Endothelial cell of umbilical vein (primary cell): Measurements from ENCODE around the gene DUSP6. TPM values are rescaled to one million over a fixed set of nuclear protein-coding genes. Genes with fewer than 3 reads are reported as not detected.

Experiments
- BruUV-seq: library from RNA; stranded (reverse); fragments of 400-500 nt; replicated peaks from 2 replicates; lab custom pipeline; 2021; lab: Mats Ljungman, UMichigan
- CTCF ChIA-PET: fragments of 300-600, 350-600 bp; sonication (Branson Sonifier 250); formaldehyde crosslinking; loops from one replicate; lab custom pipeline; 2021; ENCODE audit warnings: antibody characterized with exemption, inconsistent platforms; lab: Charles Lee
- POLR2A ChIA-PET: fragments of 300-600, 350-600 bp; sonication (Branson Sonifier 250); formaldehyde crosslinking; loops from one replicate; lab custom pipeline; 2021; ENCODE audit warnings: antibody characterized with exemption, inconsistent platforms; lab: Charles Lee
- DNase-seq: peaks from one replicate; pipeline ENCODE4 v3.0.0-alpha.2; 2011; ENCODE audit warnings: low read depth, low spot score
- FAIRE-seq: peaks from 2 replicates; lab custom pipeline; 2011; peaks lifted over from hg19 to GRCh38; lab: Jason Lieb, UNC
- H2AFZ ChIP-seq: 2 replicates; pipeline ENCODE4 v1.6.0; 2012; ENCODE audit warnings: low read depth, low read length, control low read depth, inconsistent platforms
- H3K27ac ChIP-seq: 2 replicates; pipeline ENCODE4 v1.5.1; 2011; ENCODE audit warnings: low read depth, mild to moderate bottlenecking, control low read depth, low read length, moderate library complexity; ENCODE audit not compliant: insufficient read depth
- H3K27me3 ChIP-seq, 2 experiments: 2 replicates each; pipeline versions ENCODE4 v1.6.0 to v1.6.1; 2011; ENCODE audit warnings: low read length in 2 of 2, mixed read lengths in 1 of 2; ENCODE audit not compliant: control insufficient read depth in 2 of 2, insufficient read depth in 2 of 2
- H3K36me3 ChIP-seq, 2 experiments: 2 replicates in 1 of 2; 3 replicates in 1 of 2; pipeline ENCODE4 v1.5.1; 2011; ENCODE audit warnings: low read length in 2 of 2, mild to moderate bottlenecking in 1 of 2, moderate library complexity in 1 of 2; ENCODE audit not compliant: control insufficient read depth in 2 of 2, insufficient read depth in 2 of 2; ENCODE audit errors: extremely low read depth in 1 of 2
- H3K4me1 ChIP-seq: 3 replicates; pipeline ENCODE4 v1.5.1; 2011; ENCODE audit warnings: mild to moderate bottlenecking, low read length; ENCODE audit not compliant: control insufficient read depth, insufficient read depth; ENCODE audit errors: extremely low read depth
- H3K4me2 ChIP-seq: 2 replicates; pipeline ENCODE4 v1.6.1; 2011; ENCODE audit warnings: low read length, control low read depth, mixed read lengths; ENCODE audit not compliant: insufficient read depth
- H3K4me3 ChIP-seq, 3 experiments: fragments of 200-600 bp in 1 of 3; sonication (generic), shearing (Covaris generic) in 1 of 3; replicated peaks in 1 of 3; 2 replicates each; pipeline ENCODE4 v1.5.1; 2011 to 2016; ENCODE audit warnings: control low read depth in 3 of 3, low read length in 3 of 3, mild to moderate bottlenecking in 2 of 3, inconsistent platforms in 1 of 3, low read depth in 1 of 3, moderate library complexity in 1 of 3; ENCODE audit not compliant: insufficient read depth in 1 of 3
- H3K79me2 ChIP-seq: 2 replicates; pipeline ENCODE4 v1.6.0; 2012; ENCODE audit warnings: low read length, inconsistent platforms; ENCODE audit not compliant: control insufficient read depth, insufficient read depth
- H3K9ac ChIP-seq: replicated peaks from 2 replicates; pipeline ENCODE3; 2011; ENCODE audit warnings: low read length, control low read depth; ENCODE audit not compliant: insufficient read depth; ENCODE audit errors: extremely low read depth
- H3K9me1 ChIP-seq: replicated peaks from 3 replicates; pipeline ENCODE4 v1.6.0; 2011; ENCODE audit warnings: mild to moderate bottlenecking, low read length; ENCODE audit not compliant: control insufficient read depth, insufficient read depth; ENCODE audit errors: extremely low read depth
- H3K9me3 ChIP-seq: replicated peaks from 2 replicates; pipeline ENCODE4 v1.5.1; 2012; ENCODE audit warnings: low read length, inconsistent platforms; ENCODE audit not compliant: control insufficient read depth, insufficient read depth
- H4K20me1 ChIP-seq: replicated peaks from 2 replicates; pipeline ENCODE3; 2011; ENCODE audit warnings: mild to moderate bottlenecking, low read length; ENCODE audit not compliant: control insufficient read depth, insufficient read depth; ENCODE audit errors: extremely low read depth
- CTCF ChIP-seq, 2 donors: IDR thresholded peaks; 1 replicate in 1 of 2; 2 replicates in 1 of 2; pipeline ENCODE4 v1.5.1; 2011; ENCODE audit warnings: low read length in 2 of 2, mild to moderate bottlenecking in 2 of 2, moderate library complexity in 2 of 2, control low read depth in 1 of 2, inconsistent platforms in 1 of 2, low read depth in 1 of 2; ENCODE audit not compliant: insufficient read depth in 1 of 2; ENCODE audit errors: extremely low read depth in 1 of 2
- EZH2 ChIP-seq: IDR thresholded peaks from 2 replicates; pipeline ENCODE4 v1.6.1; 2012; ENCODE audit warnings: borderline replicate concordance, low read depth, mild to moderate bottlenecking, moderate library complexity, low read length, inconsistent platforms; ENCODE audit not compliant: severe bottlenecking
- FOS ChIP-seq: IDR thresholded peaks from 2 replicates; pipeline ENCODE4 v1.6.1; 2011; ENCODE audit warnings: mild to moderate bottlenecking, low read length, moderate library complexity, borderline replicate concordance; ENCODE audit not compliant: insufficient read depth
- GATA2 ChIP-seq: IDR thresholded peaks from 2 replicates; pipeline ENCODE4 v1.7.0; 2011; ENCODE audit warnings: low read depth, mild to moderate bottlenecking, moderate library complexity, mixed read lengths, low read length; ENCODE audit not compliant: insufficient read length, insufficient read depth
- JUN ChIP-seq: IDR thresholded peaks from 2 replicates; pipeline ENCODE4 v1.6.1; 2011; ENCODE audit warnings: borderline replicate concordance, low read depth; ENCODE audit not compliant: insufficient read length, insufficient read depth
- MAX ChIP-seq: IDR thresholded peaks from 2 replicates; pipeline ENCODE4 v1.6.1; 2011; ENCODE audit not compliant: insufficient read depth, insufficient read length
- MYC ChIP-seq: IDR thresholded peaks from one replicate; pipeline ENCODE4 v1.6.1; 2011; ENCODE audit warnings: mild to moderate bottlenecking, low read depth, low read length
- POLR2A ChIP-seq: IDR thresholded peaks from 2 replicates; pipeline ENCODE4 v1.6.1; 2012; ENCODE audit warnings: low read depth, mild to moderate bottlenecking, control low read depth, low read length
- POLR2AphosphoS5 ChIP-seq: IDR thresholded peaks from 2 replicates; pipeline ENCODE4 v1.6.1; 2012; ENCODE audit warnings: low read depth, mild to moderate bottlenecking, control low read depth, low read length, moderate library complexity; ENCODE audit not compliant: insufficient read depth
- dilution Hi-C: fragments of 300-500 bp; cut with MboI; formaldehyde crosslinking; loops from one replicate; pipeline ENCODE4 v1.15.0; 2019; ENCODE audit warnings: low sequenced_read_pairs; ENCODE audit not compliant: extremely low pct_ligation_motif_present
- intact Hi-C: fragments of 100-400 bp; cut with micrococcal nuclease; formaldehyde crosslinking; loops from one replicate; pipeline ENCODE4 v1.10.0; 2022
- polyA plus RNA-seq, 4 experiments: library from polyadenylated mRNA; depleted of rRNA in 3 of 4; stranded (reverse) in 3 of 4; unstranded in 1 of 4; fragments of >200 nt; gene quantifications; 2 replicates each; pipeline versions ENCODE4 v1.2.1 to v1.2.3, GENCODE V29; 2011 to 2012; ENCODE audit warnings: missing spikeins in 1 of 4
- total RNA-seq: library from RNA; stranded (reverse); gene quantifications from 2 replicates; pipeline ENCODE4 v1.2.3, GENCODE V29; 2021

DUSP6 gene
- total and polyA plus RNA-seq, 2 donors (not counting 3 experiments of a cell fraction or from before 2014, with no cell fraction given): 148 to 149 TPM

- Histone ChIP-seq H3K36me3 (no peaks in the 10 kb centered on the region), H3K9me1 (no peaks in the 10 kb centered on the region), H3K4me2 (no peak overlapping the region), H3K27ac (no peak overlapping the region), H3K27me3 (no peaks in the 10 kb centered on the region), H4K20me1 (no peaks in the 10 kb centered on the region), H3K9ac (no peak overlapping the region), H2AFZ (no peak overlapping the region), H3K9me3 (no peaks in the 10 kb centered on the region), H3K79me2 (no peaks in the 10 kb centered on the region), H3K4me1 (peaks cover 15% of the 10 kb centered on the region), H3K4me3 (no peak overlapping the region)
- DNase-seq (peak; percentile 40), FAIRE-seq (no peak)
- intact Hi-C loops (loop anchor here (1.0 kb wide), 1 partner anchor 7 kb away; no protein-coding TSS in a partner anchor), dilution Hi-C loops (no loop called here)
- CTCF ChIA-PET: interaction anchor here (1.2 to 1.8 kb wide), 5 partner anchors 12 to 74 kb away, joined by 3 to 4 read pairs (median 4); no protein-coding TSS in a partner anchor
- TF ChIP-seq JUN (no peak), EZH2 (no peak), MAX (no peak), GATA2 (no peak), MYC (no peak), POLR2AphosphoS5 (no peak), POLR2A (no peak), CTCF (IDR thresholded peaks at IDR 0.05; ENCODE audit: extremely low read depth in 1 of 2, insufficient read depth in 1 of 2, low read depth in 1 of 2, low read length in 2 of 2) (no peak), FOS (no peak)
- POLR2A ChIA-PET: no interaction called here
- BruUV-seq: no TSS peak
Observed at GRCh38 chr12:89383235-89384049, 31.1 kb upstream of the DUSP6 start.
